HUES48 (cell line): ENCODE data around the gene ASIC2.
"Not testable (repeated sequence)": the region's sequence is repeated elsewhere in the genome, so short reads cannot be mapped to it uniquely, and the experiment has no call there.

Source experiments
- H3K27ac ChIP-seq: one replicate; pipeline ENCODE4 v1.7.0; 2013; ENCODE audit warnings: low read depth, low read length, inconsistent platforms
- H3K27me3 ChIP-seq: 2 replicates; pipeline ENCODE4 v1.6.1; 2013; ENCODE audit warnings: mild to moderate bottlenecking, low read length; ENCODE audit not compliant: control insufficient read depth, insufficient read depth
- H3K36me3 ChIP-seq: 2 replicates; pipeline ENCODE4 v1.6.1; 2013; ENCODE audit warnings: low read length; ENCODE audit not compliant: control insufficient read depth, insufficient read depth
- H3K4me1 ChIP-seq: 2 replicates; pipeline ENCODE4 v1.6.1; 2013; ENCODE audit warnings: mild to moderate bottlenecking, low read length; ENCODE audit not compliant: control insufficient read depth, insufficient read depth
- H3K4me3 ChIP-seq: 2 replicates; pipeline ENCODE4 v1.5.1; 2013; ENCODE audit warnings: mild to moderate bottlenecking, low read depth, low read length
- H3K9ac ChIP-seq: 2 replicates; pipeline ENCODE4 v1.6.1; 2013; ENCODE audit warnings: mild to moderate bottlenecking, low read depth, low read length, moderate library complexity
- H3K9me3 ChIP-seq: 2 replicates; pipeline ENCODE4 v1.6.1; 2013; ENCODE audit warnings: low read length; ENCODE audit not compliant: control insufficient read depth, insufficient read depth

Gene ASIC2

DNA sequence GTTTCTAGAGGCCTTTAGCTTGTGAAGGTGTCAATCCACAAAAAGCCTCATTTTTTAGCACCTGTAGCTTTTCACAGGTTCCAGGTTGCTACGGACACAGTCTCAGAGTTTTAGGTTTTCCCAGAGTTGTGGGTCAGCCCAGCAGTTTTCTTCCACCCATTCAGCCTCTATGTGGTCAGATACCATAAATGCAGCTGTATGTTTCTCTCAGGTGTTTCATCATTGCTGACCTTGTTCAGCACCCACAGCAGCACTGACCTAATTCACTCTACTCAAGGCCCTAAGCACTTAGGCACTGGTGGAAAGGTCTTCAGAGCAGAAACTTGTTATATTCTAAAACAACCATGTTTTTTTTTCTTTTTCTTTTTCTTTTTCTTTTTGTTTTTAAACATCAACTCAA lies 316.5 kb downstream of the ASIC2 start:
- Histone ChIP-seq H3K9ac (no peak overlapping the region), H3K9me3 (peaks cover 10% of the 10 kb centered on the region), H3K36me3 (no peaks in the 10 kb centered on the region), H3K4me1 (no peaks in the 10 kb centered on the region), H3K27me3 (no peaks in the 10 kb centered on the region), H3K27ac (no peak overlapping the region), H3K4me3 (no peak overlapping the region)

DNA sequence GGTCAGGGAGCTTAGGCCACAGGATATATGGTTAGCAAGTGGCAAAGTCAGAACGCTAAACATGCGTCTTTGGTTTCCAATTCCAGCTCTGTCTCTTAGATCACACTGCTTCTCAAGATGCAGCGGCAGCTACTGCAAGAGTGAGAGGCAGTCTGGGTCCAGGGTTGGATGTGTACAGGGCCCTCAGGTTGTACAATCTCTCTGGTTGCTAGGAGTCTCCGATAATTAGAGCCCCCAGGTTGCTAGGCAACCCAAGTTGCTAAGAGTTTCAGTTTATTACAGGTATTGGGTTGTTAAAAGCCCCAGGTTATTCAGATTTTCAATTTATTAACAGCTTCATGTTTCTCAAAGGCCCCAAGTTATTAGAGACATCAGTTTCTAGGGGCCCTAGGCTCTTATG lies 317.0 kb downstream of the ASIC2 start:
- no peaks in the 10 kb centered on the region for H3K4me1 ChIP-seq
- no peaks in the 10 kb centered on the region for H3K27me3 ChIP-seq
- no peak overlapping the region for H3K27ac ChIP-seq
- peaks cover 5% of the 10 kb centered on the region for H3K9me3 ChIP-seq
- no peak overlapping the region for H3K4me3 ChIP-seq
- H3K9ac ChIP-seq, result no peak overlapping the region
- no peaks in the 10 kb centered on the region for H3K36me3 ChIP-seq

DNA sequence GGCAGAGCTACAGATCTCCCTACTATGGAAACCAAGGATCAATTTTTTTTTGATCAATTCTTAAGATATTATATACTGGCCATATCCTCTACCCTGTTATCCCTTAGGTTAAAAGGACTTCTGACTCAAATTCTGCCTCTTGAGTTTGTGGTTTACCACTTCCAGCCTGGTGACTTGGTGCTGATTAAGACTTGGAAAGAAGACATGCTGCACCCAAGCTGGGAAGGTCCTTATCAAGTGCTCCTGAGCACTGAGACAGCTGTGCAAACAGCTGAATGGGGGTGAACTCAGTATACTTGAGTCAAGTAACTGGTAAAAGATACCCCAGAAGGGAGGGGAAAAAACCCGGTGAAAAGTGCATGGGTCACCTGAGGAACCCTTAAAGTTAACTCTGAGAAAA lies 321.9 kb downstream of the ASIC2 start:
- Histone ChIP-seq H3K4me1 (no peaks in the 10 kb centered on the region), H3K27ac (no peak overlapping the region), H3K9ac (no peak overlapping the region), H3K36me3 (no peaks in the 10 kb centered on the region), H3K27me3 (no peaks in the 10 kb centered on the region), H3K9me3 (no peaks in the 10 kb centered on the region), H3K4me3 (no peak overlapping the region)

DNA sequence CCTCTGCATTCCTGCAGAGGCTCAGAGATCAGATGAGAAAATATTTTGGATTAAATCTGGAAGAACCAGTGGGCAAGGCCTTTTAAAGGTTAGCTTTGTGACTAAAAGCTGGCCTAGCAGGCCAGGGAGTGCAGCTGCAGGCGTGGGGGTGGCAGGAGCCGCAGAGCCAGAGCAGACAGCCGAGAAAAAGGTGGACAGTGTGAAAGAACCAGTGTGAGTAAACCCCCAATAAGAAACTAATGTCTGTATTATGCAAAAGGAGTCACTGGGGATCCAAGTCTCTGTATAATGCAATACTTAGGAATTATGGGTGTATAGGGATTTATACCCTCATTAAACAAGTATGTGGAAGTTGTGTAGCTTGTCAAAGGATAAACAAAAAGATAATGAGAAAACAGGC lies 322.8 kb downstream of the ASIC2 start:
- Histone ChIP-seq H3K27ac (no peak overlapping the region), H3K4me3 (no peak overlapping the region), H3K9me3 (no peaks in the 10 kb centered on the region), H3K4me1 (no peaks in the 10 kb centered on the region), H3K9ac (no peak overlapping the region), H3K27me3 (no peaks in the 10 kb centered on the region), H3K36me3 (no peaks in the 10 kb centered on the region)

DNA sequence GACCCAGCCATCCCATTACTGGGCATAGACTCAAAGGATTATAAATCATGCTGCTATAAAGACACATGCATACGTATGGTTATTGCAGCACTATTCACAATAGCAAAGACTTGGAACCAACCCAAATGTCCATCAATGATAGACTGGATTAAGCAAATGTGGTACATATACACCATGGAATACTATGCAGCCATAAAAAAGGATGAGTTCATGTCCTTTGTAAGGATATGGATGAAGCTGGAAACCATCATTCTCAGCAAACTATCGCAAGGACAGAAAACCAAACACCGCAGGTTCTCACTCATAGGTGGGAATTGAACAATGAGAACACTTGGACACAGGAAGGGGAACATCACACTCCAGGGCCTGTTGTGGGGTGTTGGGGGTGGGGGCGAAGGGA lies 323.9 kb downstream of the ASIC2 start:
- H3K9ac ChIP-seq, H3K9me3 ChIP-seq, H3K27ac ChIP-seq, H3K36me3 ChIP-seq, H3K4me1 ChIP-seq, H3K4me3 ChIP-seq, H3K27me3 ChIP-seq: not testable (repeated sequence)

DNA sequence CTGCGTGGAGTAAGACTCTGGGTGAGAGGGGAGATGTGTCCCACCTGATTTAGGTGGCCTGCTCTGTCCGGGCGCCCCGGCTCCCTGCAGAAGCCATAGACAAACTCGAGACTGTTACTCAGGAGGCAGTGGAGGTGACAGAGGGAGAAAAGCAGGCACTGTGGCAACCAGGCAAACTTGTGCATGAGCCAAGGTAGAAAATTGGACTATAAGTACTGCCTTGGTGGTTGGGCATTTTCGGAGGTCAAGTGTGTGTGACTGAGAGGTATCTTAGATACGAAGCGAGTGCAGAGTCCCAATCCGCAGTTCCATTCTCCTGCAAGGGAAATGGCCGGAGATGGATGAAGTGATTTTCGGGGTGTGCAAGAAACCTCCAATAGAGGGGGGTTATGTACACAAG lies 328.6 kb downstream of the ASIC2 start:
- no peaks in the 10 kb centered on the region for H3K36me3 ChIP-seq

More for the DNA sequence above, 328.6 kb downstream of the ASIC2 start:
- Histone ChIP-seq H3K9ac (no peak overlapping the region), H3K27ac (no peak overlapping the region), H3K27me3 (no peaks in the 10 kb centered on the region), H3K4me3 (no peak overlapping the region), H3K9me3 (no peaks in the 10 kb centered on the region), H3K4me1 (no peaks in the 10 kb centered on the region)
